Gastroesophageal sphincter (tissue), 4 donors: Measurements from ENCODE around the gene SMURF1. TPM values are rescaled to one million over a fixed set of nuclear protein-coding genes. Genes with fewer than 3 reads are reported as not detected.

Experiments used
- ATAC-seq: fragments of 150-250 bp; one replicate; pipeline ENCODE4 v1.9.1; 2016; ENCODE audit warnings: mild to moderate bottlenecking, moderate library complexity
- H3K27ac ChIP-seq, 4 donors: fragments of 200-600 bp; sonication (generic) in 3 of 4; 1 replicate in 3 of 4; 2 replicates in 1 of 4; pipeline ENCODE4 v1.5.1; 2016 to 2019
- H3K27me3 ChIP-seq: fragments of 200-600 bp; sonication (generic); one replicate; pipeline ENCODE4 v1.5.1; 2019
- H3K36me3 ChIP-seq, 2 donors: fragments of 200-600 bp; sonication (generic); one replicate each; pipeline ENCODE4 v1.5.1; 2019; ENCODE audit warnings: control low read depth in 1 of 2
- H3K4me1 ChIP-seq, 3 donors: fragments of 200-600 bp; sonication (generic); 1 replicate in 2 of 3; 2 replicates in 1 of 3; pipeline ENCODE4 v1.5.1; 2016 to 2019; ENCODE audit warnings: control low read depth in 2 of 3
- H3K4me3 ChIP-seq, 2 donors: fragments of 200-600 bp; sonication (generic); one replicate each; pipeline ENCODE4 v1.5.1; 2019; ENCODE audit warnings: mild to moderate bottlenecking in 1 of 2, moderate library complexity in 1 of 2
- H3K9me3 ChIP-seq, 3 donors: fragments of 200-600 bp; sonication (generic); one replicate each; pipeline ENCODE4 v1.5.1; 2017 to 2019; ENCODE audit warnings: control low read depth in 2 of 3
- EP300 ChIP-seq: sonication (generic); formaldehyde crosslinking; IDR thresholded peaks from one replicate; pipeline ENCODE4 v1.6.1; 2017; ENCODE audit warnings: antibody characterized with exemption, mild to moderate bottlenecking
- POLR2A ChIP-seq, 2 donors: fragments of 450-650 bp; IDR thresholded peaks; one replicate each; pipeline ENCODE4 v1.6.1; 2017; ENCODE audit warnings: antibody characterized with exemption in 2 of 2, mild to moderate bottlenecking in 2 of 2, moderate library complexity in 1 of 2
- POLR2AphosphoS5 ChIP-seq: sonication (generic); formaldehyde crosslinking; IDR thresholded peaks from one replicate; pipeline ENCODE4 v1.6.1; 2017; ENCODE audit warnings: antibody characterized with exemption
- WGBS, 2 donors: methylation state at CpG; one replicate each; pipeline ENCODE4 v1.1.5; 2018; ENCODE audit warnings: low coverage in 1 of 2; 5-methylcytosine and 5-hydroxymethylcytosine counted together
- total RNA-seq, 4 donors: library from RNA; depleted of rRNA; stranded (reverse); fragments of >200 nt; gene quantifications; one replicate each; pipeline ENCODE4 v1.1.0, GENCODE V29; 2016
- TF ChIP-seq, protein P1 (sequence below), 4 experiments: fragments of 200-600 bp in 2 of 4; fragments of 450-650 bp in 2 of 4; sonication (generic) in 1 of 4; IDR thresholded peaks; one replicate each; pipeline ENCODE4 v1.5.1; 2017 to 2019; ENCODE audit warnings: antibody characterized with exemption in 4 of 4, mild to moderate bottlenecking in 2 of 4, moderate library complexity in 2 of 4

Gene SMURF1
- total RNA-seq, 4 donors from 2014 or later: 20.1 to 26.2 (median 21.9) TPM

DNA sequence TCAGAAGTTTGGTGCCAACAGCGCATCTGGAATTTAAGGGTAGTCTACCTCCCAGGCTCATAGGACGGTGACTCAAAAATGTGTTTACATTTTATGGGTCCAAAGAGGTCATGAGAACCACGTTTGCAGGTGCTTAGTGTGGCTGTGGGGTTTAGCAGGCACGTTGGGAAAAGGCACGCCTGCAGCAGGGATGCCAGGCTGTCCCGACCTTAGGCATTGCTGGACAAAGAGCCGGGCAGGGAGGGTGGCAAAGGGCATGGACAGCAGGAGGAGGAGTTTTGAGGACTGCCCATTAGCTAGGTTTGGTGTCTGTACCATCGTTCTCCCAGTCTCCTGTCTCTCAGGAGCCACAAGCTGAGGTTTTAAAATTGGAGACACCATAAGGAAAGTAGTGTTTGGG, 161.2 kb downstream of the SMURF1 start:
- Histone ChIP-seq H3K27me3 (no peaks in the 10 kb centered on the region), H3K27ac (no peak overlapping the region), H3K9me3 (no peaks in the 10 kb centered on the region), H3K4me1 (no peaks in the 10 kb centered on the region), H3K4me3 (no peak overlapping the region), H3K36me3 (peaks cover 0 to 99% of the 10 kb centered on the region in 2 donors)
- no peak for ATAC-seq
- TF ChIP-seq, protein P1, sequence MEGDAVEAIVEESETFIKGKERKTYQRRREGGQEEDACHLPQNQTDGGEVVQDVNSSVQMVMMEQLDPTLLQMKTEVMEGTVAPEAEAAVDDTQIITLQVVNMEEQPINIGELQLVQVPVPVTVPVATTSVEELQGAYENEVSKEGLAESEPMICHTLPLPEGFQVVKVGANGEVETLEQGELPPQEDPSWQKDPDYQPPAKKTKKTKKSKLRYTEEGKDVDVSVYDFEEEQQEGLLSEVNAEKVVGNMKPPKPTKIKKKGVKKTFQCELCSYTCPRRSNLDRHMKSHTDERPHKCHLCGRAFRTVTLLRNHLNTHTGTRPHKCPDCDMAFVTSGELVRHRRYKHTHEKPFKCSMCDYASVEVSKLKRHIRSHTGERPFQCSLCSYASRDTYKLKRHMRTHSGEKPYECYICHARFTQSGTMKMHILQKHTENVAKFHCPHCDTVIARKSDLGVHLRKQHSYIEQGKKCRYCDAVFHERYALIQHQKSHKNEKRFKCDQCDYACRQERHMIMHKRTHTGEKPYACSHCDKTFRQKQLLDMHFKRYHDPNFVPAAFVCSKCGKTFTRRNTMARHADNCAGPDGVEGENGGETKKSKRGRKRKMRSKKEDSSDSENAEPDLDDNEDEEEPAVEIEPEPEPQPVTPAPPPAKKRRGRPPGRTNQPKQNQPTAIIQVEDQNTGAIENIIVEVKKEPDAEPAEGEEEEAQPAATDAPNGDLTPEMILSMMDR (IDR thresholded peaks at IDR 0.05): no peak
- TF ChIP-seq POLR2A (IDR thresholded peaks at IDR 0.05): no peak
- no peak for TF ChIP-seq POLR2AphosphoS5
- no peak for TF ChIP-seq EP300
- WGBS, 2 donors: 71 to 83% methylated on average over 2 to 5 of the region's 8 CpGs

DNA sequence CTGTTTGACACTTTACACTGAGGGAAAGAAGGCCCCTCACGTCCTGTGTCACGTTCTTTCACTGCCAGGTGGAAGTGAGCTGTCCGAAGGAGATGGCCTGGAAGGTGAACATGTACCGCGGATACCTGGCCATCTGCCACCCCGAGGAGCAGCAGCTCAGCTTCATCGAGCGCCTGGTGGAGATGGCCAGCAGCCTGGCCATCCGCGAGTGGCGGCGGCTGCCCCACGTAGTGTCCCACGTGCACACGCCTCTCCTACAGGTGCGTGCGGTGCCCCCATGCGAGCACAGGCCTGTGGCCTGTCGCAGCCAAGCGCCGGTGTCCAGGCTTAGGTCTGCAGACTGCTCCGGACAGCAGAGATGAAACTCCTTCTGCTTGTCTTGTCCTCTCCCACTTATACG, 162.2 kb downstream of the SMURF1 start:
- Histone ChIP-seq H3K27ac (no peak overlapping the region), H3K4me3 (no peak overlapping the region), H3K9me3 (no peaks in the 10 kb centered on the region), H3K27me3 (no peaks in the 10 kb centered on the region), H3K4me1 (no peaks in the 10 kb centered on the region), H3K36me3 (peaks cover 0 to 99% of the 10 kb centered on the region in 2 donors)
- no peak for ATAC-seq
- TF ChIP-seq EP300 (no peak), POLR2A (IDR thresholded peaks at IDR 0.05) (no peak), POLR2AphosphoS5 (no peak)
- TF ChIP-seq, protein P1 (IDR thresholded peaks at IDR 0.05): no peak
- 60% methylated on average over 1 of the region's 23 CpGs; no CpG with 5 or more reads in 1 of the 2 donors for WGBS, 2 donors

DNA sequence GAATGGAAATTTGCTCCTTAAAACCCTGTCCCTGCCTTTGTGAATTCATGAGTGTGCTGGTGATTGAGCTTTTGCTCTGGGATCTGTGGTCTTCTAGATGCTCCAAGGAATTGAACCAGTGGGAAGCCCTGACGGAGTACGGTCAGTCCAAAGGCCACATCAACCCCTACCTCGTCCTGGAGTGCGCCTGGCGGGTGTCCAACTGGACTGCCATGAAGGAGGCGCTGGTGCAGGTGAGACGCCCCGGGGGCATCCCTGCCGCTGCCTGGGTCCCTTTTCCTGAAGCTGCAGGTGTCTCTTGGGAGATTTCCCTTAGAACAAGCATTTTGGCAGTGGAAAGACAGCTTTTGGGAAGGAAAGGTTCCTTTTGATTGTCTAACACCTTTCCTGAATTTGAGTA, 165.2 kb downstream of the SMURF1 start:
- peaks cover 0 to 100% of the 10 kb centered on the region in 2 donors for H3K36me3 ChIP-seq
- TF ChIP-seq EP300 (no peak), POLR2AphosphoS5 (no peak), POLR2A (IDR thresholded peaks at IDR 0.05) (no peak)
- TF ChIP-seq, protein P1 (IDR thresholded peaks at IDR 0.05): no peak
- H3K4me3 ChIP-seq: no peak overlapping the region
- no peak overlapping the region for H3K27ac ChIP-seq
- H3K27me3 ChIP-seq: no peaks in the 10 kb centered on the region
- 84% methylated on average over 5 of the region's 9 CpGs; no CpG with 5 or more reads in 1 of the 2 donors for WGBS, 2 donors
- H3K4me1 ChIP-seq: no peaks in the 10 kb centered on the region
- H3K9me3 ChIP-seq: no peaks in the 10 kb centered on the region
- ATAC-seq: no peak

Other genes starting within 250 kb of the SMURF1 start
- under 1 TPM in 1 of 4 donors, not detected in 3; 0.27 TPM for gene KPNA7, start 64.0 kb upstream of the SMURF1 start, total RNA-seq
- not detected for gene MYH16, start 128.7 kb upstream of the SMURF1 start, total RNA-seq
- 100 to 1,000 TPM in 2 of 4 donors, 10 to 100 TPM in 2; 75.0 to 112 (median 98.3) TPM for gene ARPC1A, start 181.8 kb upstream of the SMURF1 start, total RNA-seq
- 100 to 1,000 TPM in 3 of 4 donors, 10 to 100 TPM in 1; 69.9 to 158 (median 138) TPM for gene ARPC1B, start 230.6 kb upstream of the SMURF1 start, total RNA-seq